Measurements from ENCODE around the gene ZNF215.
"Not testable (repeated sequence)": the region's sequence is repeated elsewhere in the genome, so short reads cannot be mapped to it uniquely, and the experiment has no call there.

DNA sequence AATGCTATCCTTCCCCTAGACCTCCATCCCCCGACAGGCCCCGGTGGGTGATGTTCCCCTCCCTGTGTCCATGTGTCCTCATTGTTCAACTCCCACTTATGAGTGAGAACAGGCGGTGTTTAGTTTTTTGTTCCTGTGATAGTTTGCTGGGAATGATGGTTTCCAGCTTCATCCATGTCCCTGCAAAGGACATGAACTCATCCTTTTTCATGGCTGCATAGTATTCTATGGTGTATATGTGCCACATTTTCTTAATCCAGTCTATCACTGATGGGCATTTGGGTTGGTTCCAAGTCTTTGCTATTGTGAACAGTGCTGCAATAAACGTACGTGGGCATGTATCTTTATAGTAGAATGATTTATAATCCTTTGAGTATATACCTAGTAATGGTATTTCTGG is 38.5 kb upstream of the ZNF215 start:
- TF ChIP-seq, protein P1, sequence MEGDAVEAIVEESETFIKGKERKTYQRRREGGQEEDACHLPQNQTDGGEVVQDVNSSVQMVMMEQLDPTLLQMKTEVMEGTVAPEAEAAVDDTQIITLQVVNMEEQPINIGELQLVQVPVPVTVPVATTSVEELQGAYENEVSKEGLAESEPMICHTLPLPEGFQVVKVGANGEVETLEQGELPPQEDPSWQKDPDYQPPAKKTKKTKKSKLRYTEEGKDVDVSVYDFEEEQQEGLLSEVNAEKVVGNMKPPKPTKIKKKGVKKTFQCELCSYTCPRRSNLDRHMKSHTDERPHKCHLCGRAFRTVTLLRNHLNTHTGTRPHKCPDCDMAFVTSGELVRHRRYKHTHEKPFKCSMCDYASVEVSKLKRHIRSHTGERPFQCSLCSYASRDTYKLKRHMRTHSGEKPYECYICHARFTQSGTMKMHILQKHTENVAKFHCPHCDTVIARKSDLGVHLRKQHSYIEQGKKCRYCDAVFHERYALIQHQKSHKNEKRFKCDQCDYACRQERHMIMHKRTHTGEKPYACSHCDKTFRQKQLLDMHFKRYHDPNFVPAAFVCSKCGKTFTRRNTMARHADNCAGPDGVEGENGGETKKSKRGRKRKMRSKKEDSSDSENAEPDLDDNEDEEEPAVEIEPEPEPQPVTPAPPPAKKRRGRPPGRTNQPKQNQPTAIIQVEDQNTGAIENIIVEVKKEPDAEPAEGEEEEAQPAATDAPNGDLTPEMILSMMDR (conservative IDR thresholded peaks at IDR 0.05; ENCODE audit: low read depth, low read length), result not testable (repeated sequence)
- not testable (repeated sequence) for TF ChIP-seq EZH2phosphoT487 (IDR thresholded peaks at IDR 0.05; ENCODE audit: borderline replicate concordance, low read length)

Data from PC-3 (cell line).